SK-N-SH treated with all-trans-retinoic acid at 6 μM for 48 hours (cell line): ENCODE results near the gene CDC42EP2.

ENCODE experiments used
- ATAC-seq: fragments of 200-7000 bp; cut with Tn5 transposase; 3 replicates; pipeline ENCODE4 v1.9.1; 2020; ENCODE audit warnings: mild to moderate bottlenecking, moderate library complexity
- ARNTL ChIP-seq: fragments of 450-650 bp; formaldehyde crosslinking; IDR thresholded peaks from 2 replicates; pipeline ENCODE4 v1.5.0; 2020; ENCODE audit warnings: low read depth, mild to moderate bottlenecking, moderate library complexity, borderline replicate concordance
- BACH2 ChIP-seq: fragments of 250-450 bp; sonication (Bioruptor Pico); IDR thresholded peaks from 2 replicates; pipeline ENCODE4 v1.9.0; 2021; ENCODE audit warnings: mild to moderate bottlenecking, borderline replicate concordance
- CREB5 ChIP-seq: fragments of 250-450 bp; sonication (Bioruptor Pico); IDR thresholded peaks from 2 replicates; pipeline ENCODE4 v1.5.1; 2020; ENCODE audit warnings: low read depth, mild to moderate bottlenecking, moderate library complexity
- CSDC2 ChIP-seq: fragments of 250-450 bp; sonication (Bioruptor Pico); IDR thresholded peaks from 2 replicates; pipeline ENCODE4 v1.5.0; 2020; ENCODE audit warnings: mild to moderate bottlenecking, moderate library complexity
- CSRNP3 ChIP-seq: fragments of 250-450 bp; sonication (Bioruptor Pico); IDR thresholded peaks from 2 replicates; pipeline ENCODE4 v1.5.1; 2021; ENCODE audit warnings: mild to moderate bottlenecking, moderate library complexity
- ESRRG ChIP-seq: fragments of 250-450 bp; sonication (Bioruptor Pico); IDR thresholded peaks from 2 replicates; pipeline ENCODE4 v1.6.1; 2021; ENCODE audit warnings: mild to moderate bottlenecking
- GLIS3 ChIP-seq: fragments of 250-450 bp; sonication (Bioruptor Pico); IDR thresholded peaks from 2 replicates; pipeline ENCODE4 v1.5.0; 2020; ENCODE audit warnings: mild to moderate bottlenecking, moderate library complexity
- ISL1 ChIP-seq: fragments of 250-450 bp; sonication (Bioruptor Pico); IDR thresholded peaks from 2 replicates; pipeline ENCODE4 v2.1.2; 2022; ENCODE audit warnings: mild to moderate bottlenecking, moderate library complexity
- OSR1 ChIP-seq: fragments of 250-450 bp; sonication (Bioruptor Pico); IDR thresholded peaks from 2 replicates; pipeline ENCODE4 v1.8.0; 2022; ENCODE audit warnings: moderate library complexity, mild to moderate bottlenecking, inconsistent platforms
- PATZ1 ChIP-seq: fragments of 250-450 bp; sonication (Bioruptor Pico); IDR thresholded peaks from 2 replicates; pipeline ENCODE4 v1.8.0; 2020; ENCODE audit warnings: mild to moderate bottlenecking, moderate library complexity, borderline replicate concordance
- PPARA ChIP-seq: fragments of 250-450 bp; sonication (Bioruptor Pico); IDR thresholded peaks from 2 replicates; pipeline ENCODE4 v1.5.0; 2020; ENCODE audit warnings: mild to moderate bottlenecking, borderline replicate concordance
- RARB ChIP-seq: fragments of 250-450 bp; sonication (Bioruptor Pico); IDR thresholded peaks from 2 replicates; pipeline ENCODE4 v1.8.0; 2021; ENCODE audit warnings: mild to moderate bottlenecking, moderate library complexity
- SNAI2 ChIP-seq: fragments of 250-450 bp; sonication (Bioruptor Pico); IDR thresholded peaks from 2 replicates; pipeline ENCODE4 v1.5.0; 2020; ENCODE audit warnings: mild to moderate bottlenecking, moderate library complexity
- TCF4 ChIP-seq: fragments of 250-450 bp; sonication (Bioruptor Pico); IDR thresholded peaks from 2 replicates; pipeline ENCODE4 v1.8.0; 2021; ENCODE audit warnings: mild to moderate bottlenecking, moderate library complexity, borderline replicate concordance
- TOX ChIP-seq: fragments of 250-450 bp; sonication (Bioruptor Pico); IDR thresholded peaks from 2 replicates; pipeline ENCODE4 v1.8.0; 2021; ENCODE audit warnings: mild to moderate bottlenecking, moderate library complexity, borderline replicate concordance
- TSHZ2 ChIP-seq: fragments of 250-450 bp; sonication (Bioruptor Pico); IDR thresholded peaks from 2 replicates; pipeline ENCODE4 v1.5.0; 2020; ENCODE audit warnings: mild to moderate bottlenecking, moderate library complexity
- ZC3H10 ChIP-seq: fragments of 250-450 bp; sonication (Bioruptor Pico); IDR thresholded peaks from 2 replicates; pipeline ENCODE4 v1.5.1; 2021; ENCODE audit warnings: mild to moderate bottlenecking, moderate library complexity
- ZFP3 ChIP-seq: fragments of 250-450 bp; sonication (Bioruptor Pico); IDR thresholded peaks from 2 replicates; pipeline ENCODE4 v1.5.0; 2020; ENCODE audit warnings: mild to moderate bottlenecking, moderate library complexity
- ZFP30 ChIP-seq: fragments of 450-650 bp; formaldehyde crosslinking; IDR thresholded peaks from 2 replicates; pipeline ENCODE4 v1.5.0; 2022; ENCODE audit warnings: mild to moderate bottlenecking, moderate library complexity
- ZNF565 ChIP-seq: fragments of 450-650 bp; formaldehyde crosslinking; conservative IDR thresholded peaks from 2 replicates; pipeline ENCODE4 v1.5.0; 2020; ENCODE audit warnings: low read depth, mild to moderate bottlenecking, moderate library complexity
- ZNF70 ChIP-seq: fragments of 450-650 bp; formaldehyde crosslinking; IDR thresholded peaks from 2 replicates; pipeline ENCODE4 v1.5.0; 2020; ENCODE audit warnings: mild to moderate bottlenecking, moderate library complexity
- ZNF8 ChIP-seq: fragments of 450-650 bp; formaldehyde crosslinking; IDR thresholded peaks from 2 replicates; pipeline ENCODE4 v1.5.0; 2020; ENCODE audit warnings: mild to moderate bottlenecking, moderate library complexity

Gene CDC42EP2

GRCh38 chr11:65304110-65304509, 10.6 kb upstream of the CDC42EP2 start:
- TF ChIP-seq BACH2 (CRISPR knock-in tag) (no peak), OSR1 (no peak), ZNF565 (CRISPR knock-in tag) (no peak), PPARA (no peak), CREB5 (no peak), ZC3H10 (no peak)
- no peak for ATAC-seq

GRCh38 chr11:65304613-65305012, 10.1 kb upstream of the CDC42EP2 start:
- no peak for ATAC-seq
- TF ChIP-seq TOX (no peak), ZFP30 (CRISPR knock-in tag) (no peak), PPARA (no peak), RARB (no peak), TSHZ2 (CRISPR knock-in tag) (no peak), CSDC2 (CRISPR knock-in tag) (no peak), PATZ1 (CRISPR knock-in tag) (no peak), ZC3H10 (no peak), ZNF8 (CRISPR knock-in tag) (no peak), ISL1 (no peak), CREB5 (no peak), ZNF565 (CRISPR knock-in tag) (no peak), GLIS3 (CRISPR knock-in tag) (no peak), TCF4 (CRISPR knock-in tag) (no peak), SNAI2 (no peak), BACH2 (CRISPR knock-in tag) (no peak), OSR1 (no peak), ZNF70 (CRISPR knock-in tag) (no peak), ZFP3 (CRISPR knock-in tag) (no peak)
- TF ChIP-seq, all 23 proteins: peak for 0

- ATAC-seq, result no peak
- no peak for TF ChIP-seq RARB
- TF ChIP-seq GLIS3 (CRISPR knock-in tag), result no peak
- TF ChIP-seq ESRRG (CRISPR knock-in tag), result no peak
- no peak for TF ChIP-seq SNAI2
- no peak for TF ChIP-seq ZNF565 (CRISPR knock-in tag)
- no peak for TF ChIP-seq PATZ1 (CRISPR knock-in tag)
- no peak for TF ChIP-seq TOX
- no peak for TF ChIP-seq ZNF70 (CRISPR knock-in tag)
- no peak for TF ChIP-seq ZNF8 (CRISPR knock-in tag)
- TF ChIP-seq CSDC2 (CRISPR knock-in tag), result no peak
- no peak for TF ChIP-seq ARNTL (CRISPR knock-in tag)
- no peak for TF ChIP-seq TSHZ2 (CRISPR knock-in tag)
- no peak for TF ChIP-seq CSRNP3 (CRISPR knock-in tag)
- no peak for TF ChIP-seq OSR1
- no peak for TF ChIP-seq TCF4 (CRISPR knock-in tag)
- TF ChIP-seq ISL1, result no peak
Observed at GRCh38 chr11:65305501-65306268, 9.0 kb upstream of the CDC42EP2 start.
